Upper lobe of left lung (tissue), 6 donors: ENCODE data around the gene CDK6. TPM values are rescaled to one million over a fixed set of nuclear protein-coding genes. Genes with fewer than 3 reads are reported as not detected.

ENCODE experiments used
- ATAC-seq, 2 donors: fragments of 200-7000 bp; cut with Tn5 transposase; one replicate each; pipeline ENCODE4 v1.9.1; 2022; ENCODE audit warnings: mild to moderate bottlenecking in 2 of 2, moderate library complexity in 2 of 2; ENCODE audit not compliant: low FRiP score in 2 of 2
- DNase-seq, 2 donors: peaks; one replicate each; pipeline ENCODE4 v3.0.0-alpha.2; 2019 to 2020
- H3K27ac ChIP-seq, 4 donors: fragments of 200-600 bp; sonication (generic); one replicate each; pipeline ENCODE4 v1.5.1; 2016 to 2019
- H3K27me3 ChIP-seq, 4 donors: fragments of 200-600 bp; sonication (generic); one replicate each; pipeline ENCODE4 v1.5.1; 2017 to 2019
- H3K36me3 ChIP-seq, 4 donors: fragments of 200-600 bp; sonication (generic); one replicate each; pipeline ENCODE4 v1.5.1; 2016 to 2019
- H3K4me1 ChIP-seq, 4 donors: fragments of 200-600 bp; sonication (generic); one replicate each; pipeline ENCODE4 v1.5.1; 2018 to 2019
- H3K4me3 ChIP-seq, 4 donors: fragments of 200-600 bp; sonication (generic); one replicate each; pipeline ENCODE4 v1.5.1; 2017 to 2019; ENCODE audit warnings: mild to moderate bottlenecking in 2 of 4, moderate library complexity in 1 of 4
- H3K9me3 ChIP-seq, 4 donors: fragments of 200-600 bp; sonication (generic); one replicate each; pipeline ENCODE4 v1.5.1; 2018 to 2019
- EP300 ChIP-seq, 4 donors: sonication (generic); formaldehyde crosslinking; IDR thresholded peaks; one replicate each; pipeline ENCODE4 v1.5.1; 2017; ENCODE audit warnings: antibody characterized with exemption in 4 of 4, control low read depth in 2 of 4
- POLR2A ChIP-seq, 4 donors: fragments of 450-650 bp; IDR thresholded peaks; one replicate each; pipeline ENCODE4 v1.5.1; 2016 to 2017; ENCODE audit warnings: antibody characterized with exemption in 4 of 4, mild to moderate bottlenecking in 2 of 4
- POLR2AphosphoS5 ChIP-seq, 2 donors: sonication (generic); formaldehyde crosslinking; IDR thresholded peaks; one replicate each; pipeline ENCODE4 v1.5.1; 2017; ENCODE audit warnings: antibody characterized with exemption in 2 of 2
- WGBS, 2 donors: methylation state at CpG; one replicate each; pipeline ENCODE4 v1.1.5; 2017 to 2018; 5-methylcytosine and 5-hydroxymethylcytosine counted together
- total RNA-seq, 6 donors: library from RNA; depleted of rRNA in 4 of 6; stranded (reverse); fragments of >200 nt in 4 of 6; gene quantifications; one replicate each; pipeline versions ENCODE4 v1.1.0 to v1.2.1, GENCODE V29; 2016 to 2021
- TF ChIP-seq, protein P1 (sequence below), 6 experiments: fragments of 450-650 bp in 4 of 6; fragments of 200-600 bp in 2 of 6; sonication (generic) in 2 of 6; IDR thresholded peaks; one replicate each; pipeline ENCODE4 v1.5.1; 2016 to 2019; ENCODE audit warnings: antibody characterized with exemption in 6 of 6
- donor health status: DM: no; HTN: no; CAD: no; lungs with moderate emphysema.
- donor health status: DM: no; HTN: yes; CAD: no; lungs with severe emphysema.

The CDK6 gene
- total RNA-seq, 6 donors from 2014 or later = 15.7 to 26.9 (median 19.9) TPM

DNA sequence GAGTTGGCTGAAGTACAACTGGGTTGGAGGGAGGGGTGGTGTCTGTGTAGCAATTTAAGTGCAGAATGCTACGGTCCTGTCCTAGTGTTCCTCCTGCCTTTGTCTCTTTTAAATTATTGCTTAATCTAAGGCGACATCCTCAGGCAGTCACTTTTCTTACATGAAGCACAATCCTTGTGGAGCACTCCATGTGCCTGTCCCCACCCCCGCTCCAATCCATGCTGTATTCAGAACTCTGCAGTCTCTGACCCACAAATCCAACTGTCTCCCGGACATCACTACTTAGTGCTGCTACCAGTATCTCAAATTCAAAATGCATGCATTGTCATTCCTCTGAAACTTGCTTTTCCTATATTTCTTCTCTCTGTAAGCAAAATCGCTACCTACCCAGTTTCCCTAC is 154.7 kb downstream of the CDK6 start:
- WGBS, 2 donors = 61 to 77% methylated on average over 5 of the region's 5 CpGs
- no peaks in the 10 kb centered on the region for H3K9me3 ChIP-seq
- TF ChIP-seq POLR2A (IDR thresholded peaks at IDR 0.05) = no peak
- TF ChIP-seq, protein P1, sequence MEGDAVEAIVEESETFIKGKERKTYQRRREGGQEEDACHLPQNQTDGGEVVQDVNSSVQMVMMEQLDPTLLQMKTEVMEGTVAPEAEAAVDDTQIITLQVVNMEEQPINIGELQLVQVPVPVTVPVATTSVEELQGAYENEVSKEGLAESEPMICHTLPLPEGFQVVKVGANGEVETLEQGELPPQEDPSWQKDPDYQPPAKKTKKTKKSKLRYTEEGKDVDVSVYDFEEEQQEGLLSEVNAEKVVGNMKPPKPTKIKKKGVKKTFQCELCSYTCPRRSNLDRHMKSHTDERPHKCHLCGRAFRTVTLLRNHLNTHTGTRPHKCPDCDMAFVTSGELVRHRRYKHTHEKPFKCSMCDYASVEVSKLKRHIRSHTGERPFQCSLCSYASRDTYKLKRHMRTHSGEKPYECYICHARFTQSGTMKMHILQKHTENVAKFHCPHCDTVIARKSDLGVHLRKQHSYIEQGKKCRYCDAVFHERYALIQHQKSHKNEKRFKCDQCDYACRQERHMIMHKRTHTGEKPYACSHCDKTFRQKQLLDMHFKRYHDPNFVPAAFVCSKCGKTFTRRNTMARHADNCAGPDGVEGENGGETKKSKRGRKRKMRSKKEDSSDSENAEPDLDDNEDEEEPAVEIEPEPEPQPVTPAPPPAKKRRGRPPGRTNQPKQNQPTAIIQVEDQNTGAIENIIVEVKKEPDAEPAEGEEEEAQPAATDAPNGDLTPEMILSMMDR (IDR thresholded peaks at IDR 0.05) = no peak
- TF ChIP-seq EP300 (IDR thresholded peaks at IDR 0.05) = no peak
- TF ChIP-seq POLR2AphosphoS5 (IDR thresholded peaks at IDR 0.05) = no peak

DNA sequence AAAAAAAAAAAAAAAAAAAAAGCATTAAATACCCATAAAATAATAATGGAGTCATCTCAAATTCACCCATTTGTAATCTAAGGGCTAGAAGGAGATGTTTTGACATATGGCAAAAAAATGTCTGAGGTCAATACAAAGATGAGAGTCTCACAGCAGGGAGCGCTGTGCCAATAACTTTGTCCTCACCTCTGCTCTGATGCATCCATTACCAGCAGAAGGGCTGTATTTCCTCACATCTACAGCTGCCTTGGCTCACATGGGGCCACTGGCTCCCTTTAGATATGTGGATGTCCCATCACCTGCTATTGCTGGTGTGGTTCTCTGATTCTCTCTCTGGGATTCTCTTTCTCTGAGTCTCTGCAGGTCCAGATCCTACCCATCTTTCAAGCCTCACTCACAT is 155.9 kb downstream of the CDK6 start:
- Histone ChIP-seq H3K27me3 (no peaks in the 10 kb centered on the region), H3K4me1 (peaks cover 7 to 24% (median 11%) of the 10 kb centered on the region in 4 donors), H3K4me3 (no peak overlapping the region), H3K36me3 (no peaks in the 10 kb centered on the region), H3K27ac (no peak overlapping the region), H3K9me3 (no peaks in the 10 kb centered on the region)
- TF ChIP-seq, protein P1 (IDR thresholded peaks at IDR 0.05) = no peak
- TF ChIP-seq POLR2A (IDR thresholded peaks at IDR 0.05) (no peak), POLR2AphosphoS5 (IDR thresholded peaks at IDR 0.05) (no peak)
- DNase-seq = no peak
- WGBS, 2 donors = 100% methylated on average over 1 of the region's 1 CpG
- ATAC-seq = no peak

More for the DNA sequence above, 154.7 kb downstream of the CDK6 start:
- ATAC-seq (no peak), DNase-seq (no peak)
- Histone ChIP-seq H3K36me3 (no peaks in the 10 kb centered on the region), H3K4me3 (no peak overlapping the region), H3K4me1 (peaks cover 7 to 24% (median 11%) of the 10 kb centered on the region in 4 donors), H3K27ac (no peak overlapping the region), H3K27me3 (no peaks in the 10 kb centered on the region)

DNA sequence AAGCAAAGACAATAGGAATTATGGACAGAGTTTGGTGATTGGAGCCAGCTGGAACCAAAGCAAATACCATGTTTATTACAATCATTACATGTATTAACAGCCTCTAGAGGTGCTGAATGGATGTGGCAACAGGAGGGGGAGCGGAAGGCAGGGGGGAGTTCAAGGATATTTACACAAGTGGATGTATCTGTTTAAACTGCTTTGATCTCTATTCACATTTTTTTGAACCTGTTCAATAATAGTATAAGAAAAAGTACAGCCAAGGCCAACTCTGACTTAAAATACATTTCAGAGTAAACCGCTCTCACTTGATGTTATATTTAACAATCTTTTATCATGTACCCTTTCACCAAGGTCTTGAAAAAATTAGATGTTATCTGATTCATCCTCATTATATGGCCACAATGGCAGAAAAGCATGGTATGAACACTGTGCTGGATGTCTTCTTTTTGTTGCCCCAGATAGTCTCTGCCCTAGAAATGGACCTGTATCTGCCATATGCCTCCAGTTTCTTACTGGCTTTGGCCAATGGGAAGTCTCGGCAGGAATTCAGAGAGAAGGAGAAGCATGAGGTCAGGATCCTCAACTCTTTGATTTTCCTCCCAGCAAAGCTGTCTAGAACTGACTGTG is 158.0 kb downstream of the CDK6 start:
- 70 to 80% methylated on average over 3 of the region's 3 CpGs for WGBS, 2 donors
- Histone ChIP-seq H3K4me3 (no peak overlapping the region), H3K36me3 (no peaks in the 10 kb centered on the region), H3K27ac (no peak overlapping the region), H3K9me3 (no peaks in the 10 kb centered on the region), H3K27me3 (no peaks in the 10 kb centered on the region), H3K4me1 (peaks cover 3 to 19% (median 9%) of the 10 kb centered on the region in 4 donors)
- ATAC-seq = no peak
- TF ChIP-seq POLR2A (IDR thresholded peaks at IDR 0.05) = no peak
- no peak for TF ChIP-seq EP300 (IDR thresholded peaks at IDR 0.05)
- TF ChIP-seq POLR2AphosphoS5 (IDR thresholded peaks at IDR 0.05) = no peak
- TF ChIP-seq, protein P1 (IDR thresholded peaks at IDR 0.05) = no peak
- DNase-seq = no peak

DNA sequence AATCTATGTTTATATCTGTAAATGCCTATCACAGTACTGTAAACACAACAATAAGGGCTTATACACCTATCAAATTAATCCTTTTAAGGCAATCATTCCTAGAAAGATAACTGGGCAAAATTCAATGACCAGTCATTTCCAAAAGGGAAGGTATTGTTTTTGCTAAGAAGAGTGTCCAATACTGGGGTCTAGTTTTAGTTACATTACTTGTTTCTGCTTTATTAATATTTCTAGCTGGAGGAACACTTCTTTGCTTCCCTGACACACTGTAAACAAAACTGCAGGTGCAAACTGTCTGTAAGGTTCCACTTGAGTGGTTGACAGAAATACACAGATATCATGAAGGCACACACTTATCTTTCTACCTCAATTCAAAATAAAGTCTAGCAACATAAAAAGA is 162.0 kb downstream of the CDK6 start:
- no peak for TF ChIP-seq POLR2AphosphoS5 (IDR thresholded peaks at IDR 0.05)
- no peak for TF ChIP-seq POLR2A (IDR thresholded peaks at IDR 0.05)
- TF ChIP-seq EP300 (IDR thresholded peaks at IDR 0.05) = no peak
- TF ChIP-seq, protein P1 (IDR thresholded peaks at IDR 0.05) = no peak
- ATAC-seq (no peak), DNase-seq (no peak)
- no peaks in the 10 kb centered on the region for H3K9me3 ChIP-seq
- H3K4me1 ChIP-seq = peaks cover 0 to 3% (median 0%) of the 10 kb centered on the region in 4 donors
- no peak overlapping the region for H3K27ac ChIP-seq
- peaks cover 0 to 3% (median 0%) of the 10 kb centered on the region in 4 donors for H3K36me3 ChIP-seq
- no peaks in the 10 kb centered on the region for H3K27me3 ChIP-seq
- H3K4me3 ChIP-seq = no peak overlapping the region
